PC-9 (cell line): Measurements from ENCODE around the gene MAGI1.

ENCODE experiments used
- EZH2 ChIP-seq: fragments of 200-600 bp; sonication (generic); IDR thresholded peaks from 2 replicates; pipeline ENCODE4 v1.8.0; 2017; ENCODE audit warnings: antibody characterized with exemption, low read depth
- TF ChIP-seq, protein P1 (sequence below): fragments of 200-600 bp; sonication (generic); conservative IDR thresholded peaks from 2 replicates; pipeline ENCODE4 v1.6.1; 2017; ENCODE audit warnings: mixed run types, antibody characterized with exemption, mild to moderate bottlenecking, moderate library complexity

DNA sequence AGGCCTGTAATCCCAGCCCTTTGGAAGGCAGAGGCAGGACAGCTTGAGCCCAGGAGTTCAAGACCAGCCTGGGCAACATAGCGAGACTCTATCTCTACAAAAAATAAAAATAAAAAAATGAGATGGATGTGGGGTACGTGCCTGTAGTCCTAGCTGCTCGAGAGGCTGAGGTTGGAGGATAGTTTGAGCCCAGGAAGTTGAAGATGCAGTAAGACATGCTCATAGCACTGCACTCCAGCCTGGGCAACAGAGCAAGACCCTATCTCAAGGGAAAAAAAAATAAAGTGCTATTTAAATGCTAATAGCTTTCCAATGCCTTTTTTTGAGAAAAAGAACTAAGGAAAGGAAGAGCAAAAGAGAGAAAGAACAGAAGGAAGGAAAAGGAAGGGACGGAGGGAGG lies 94.5 kb downstream of the MAGI1 start:
- TF ChIP-seq, protein P1, sequence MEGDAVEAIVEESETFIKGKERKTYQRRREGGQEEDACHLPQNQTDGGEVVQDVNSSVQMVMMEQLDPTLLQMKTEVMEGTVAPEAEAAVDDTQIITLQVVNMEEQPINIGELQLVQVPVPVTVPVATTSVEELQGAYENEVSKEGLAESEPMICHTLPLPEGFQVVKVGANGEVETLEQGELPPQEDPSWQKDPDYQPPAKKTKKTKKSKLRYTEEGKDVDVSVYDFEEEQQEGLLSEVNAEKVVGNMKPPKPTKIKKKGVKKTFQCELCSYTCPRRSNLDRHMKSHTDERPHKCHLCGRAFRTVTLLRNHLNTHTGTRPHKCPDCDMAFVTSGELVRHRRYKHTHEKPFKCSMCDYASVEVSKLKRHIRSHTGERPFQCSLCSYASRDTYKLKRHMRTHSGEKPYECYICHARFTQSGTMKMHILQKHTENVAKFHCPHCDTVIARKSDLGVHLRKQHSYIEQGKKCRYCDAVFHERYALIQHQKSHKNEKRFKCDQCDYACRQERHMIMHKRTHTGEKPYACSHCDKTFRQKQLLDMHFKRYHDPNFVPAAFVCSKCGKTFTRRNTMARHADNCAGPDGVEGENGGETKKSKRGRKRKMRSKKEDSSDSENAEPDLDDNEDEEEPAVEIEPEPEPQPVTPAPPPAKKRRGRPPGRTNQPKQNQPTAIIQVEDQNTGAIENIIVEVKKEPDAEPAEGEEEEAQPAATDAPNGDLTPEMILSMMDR = no peak
- TF ChIP-seq EZH2 = no peak
